Endothelial cell of umbilical vein (primary cell): ENCODE measurements around the gene ACTBL2. TPM values are rescaled to one million over a fixed set of nuclear protein-coding genes. Genes with fewer than 3 reads are reported as not detected.
A peak's percentile ranks its signal among the peaks of the same experiment; 100 is the strongest.

Experiments used
- BruUV-seq: library from RNA; stranded (reverse); fragments of 400-500 nt; replicated peaks from 2 replicates; lab custom pipeline; 2021; lab: Mats Ljungman, UMichigan
- CTCF ChIA-PET: fragments of 300-600, 350-600 bp; sonication (Branson Sonifier 250); formaldehyde crosslinking; loops from one replicate; lab custom pipeline; 2021; ENCODE audit warnings: antibody characterized with exemption, inconsistent platforms; lab: Charles Lee
- POLR2A ChIA-PET: fragments of 300-600, 350-600 bp; sonication (Branson Sonifier 250); formaldehyde crosslinking; loops from one replicate; lab custom pipeline; 2021; ENCODE audit warnings: antibody characterized with exemption, inconsistent platforms; lab: Charles Lee
- DNase-seq: peaks from one replicate; pipeline ENCODE4 v3.0.0-alpha.2; 2011; ENCODE audit warnings: low read depth, low spot score
- FAIRE-seq: peaks from 2 replicates; lab custom pipeline; 2011; peaks lifted over from hg19 to GRCh38; lab: Jason Lieb, UNC
- H2AFZ ChIP-seq: 2 replicates; pipeline ENCODE4 v1.6.0; 2012; ENCODE audit warnings: low read depth, low read length, control low read depth, inconsistent platforms
- H3K27ac ChIP-seq: 2 replicates; pipeline ENCODE4 v1.5.1; 2011; ENCODE audit warnings: low read depth, mild to moderate bottlenecking, control low read depth, low read length, moderate library complexity; ENCODE audit not compliant: insufficient read depth
- H3K27me3 ChIP-seq, 2 experiments: 2 replicates each; pipeline versions ENCODE4 v1.6.0 to v1.6.1; 2011; ENCODE audit warnings: low read length in 2 of 2, mixed read lengths in 1 of 2; ENCODE audit not compliant: control insufficient read depth in 2 of 2, insufficient read depth in 2 of 2
- H3K36me3 ChIP-seq, 2 experiments: 2 replicates in 1 of 2; 3 replicates in 1 of 2; pipeline ENCODE4 v1.5.1; 2011; ENCODE audit warnings: low read length in 2 of 2, mild to moderate bottlenecking in 1 of 2, moderate library complexity in 1 of 2; ENCODE audit not compliant: control insufficient read depth in 2 of 2, insufficient read depth in 2 of 2; ENCODE audit errors: extremely low read depth in 1 of 2
- H3K4me1 ChIP-seq: 3 replicates; pipeline ENCODE4 v1.5.1; 2011; ENCODE audit warnings: mild to moderate bottlenecking, low read length; ENCODE audit not compliant: control insufficient read depth, insufficient read depth; ENCODE audit errors: extremely low read depth
- H3K4me2 ChIP-seq: 2 replicates; pipeline ENCODE4 v1.6.1; 2011; ENCODE audit warnings: low read length, control low read depth, mixed read lengths; ENCODE audit not compliant: insufficient read depth
- H3K4me3 ChIP-seq, 3 experiments: fragments of 200-600 bp in 1 of 3; sonication (generic), shearing (Covaris generic) in 1 of 3; replicated peaks in 1 of 3; 2 replicates each; pipeline ENCODE4 v1.5.1; 2011 to 2016; ENCODE audit warnings: control low read depth in 3 of 3, low read length in 3 of 3, mild to moderate bottlenecking in 2 of 3, inconsistent platforms in 1 of 3, low read depth in 1 of 3, moderate library complexity in 1 of 3; ENCODE audit not compliant: insufficient read depth in 1 of 3
- H3K79me2 ChIP-seq: 2 replicates; pipeline ENCODE4 v1.6.0; 2012; ENCODE audit warnings: low read length, inconsistent platforms; ENCODE audit not compliant: control insufficient read depth, insufficient read depth
- H3K9ac ChIP-seq: replicated peaks from 2 replicates; pipeline ENCODE3; 2011; ENCODE audit warnings: low read length, control low read depth; ENCODE audit not compliant: insufficient read depth; ENCODE audit errors: extremely low read depth
- H3K9me1 ChIP-seq: replicated peaks from 3 replicates; pipeline ENCODE4 v1.6.0; 2011; ENCODE audit warnings: mild to moderate bottlenecking, low read length; ENCODE audit not compliant: control insufficient read depth, insufficient read depth; ENCODE audit errors: extremely low read depth
- H3K9me3 ChIP-seq: replicated peaks from 2 replicates; pipeline ENCODE4 v1.5.1; 2012; ENCODE audit warnings: low read length, inconsistent platforms; ENCODE audit not compliant: control insufficient read depth, insufficient read depth
- H4K20me1 ChIP-seq: replicated peaks from 2 replicates; pipeline ENCODE3; 2011; ENCODE audit warnings: mild to moderate bottlenecking, low read length; ENCODE audit not compliant: control insufficient read depth, insufficient read depth; ENCODE audit errors: extremely low read depth
- EZH2 ChIP-seq: IDR thresholded peaks from 2 replicates; pipeline ENCODE4 v1.6.1; 2012; ENCODE audit warnings: borderline replicate concordance, low read depth, mild to moderate bottlenecking, moderate library complexity, low read length, inconsistent platforms; ENCODE audit not compliant: severe bottlenecking
- FOS ChIP-seq: IDR thresholded peaks from 2 replicates; pipeline ENCODE4 v1.6.1; 2011; ENCODE audit warnings: mild to moderate bottlenecking, low read length, moderate library complexity, borderline replicate concordance; ENCODE audit not compliant: insufficient read depth
- GATA2 ChIP-seq: IDR thresholded peaks from 2 replicates; pipeline ENCODE4 v1.7.0; 2011; ENCODE audit warnings: low read depth, mild to moderate bottlenecking, moderate library complexity, mixed read lengths, low read length; ENCODE audit not compliant: insufficient read length, insufficient read depth
- JUN ChIP-seq: IDR thresholded peaks from 2 replicates; pipeline ENCODE4 v1.6.1; 2011; ENCODE audit warnings: borderline replicate concordance, low read depth; ENCODE audit not compliant: insufficient read length, insufficient read depth
- MYC ChIP-seq: IDR thresholded peaks from one replicate; pipeline ENCODE4 v1.6.1; 2011; ENCODE audit warnings: mild to moderate bottlenecking, low read depth, low read length
- POLR2A ChIP-seq: IDR thresholded peaks from 2 replicates; pipeline ENCODE4 v1.6.1; 2012; ENCODE audit warnings: low read depth, mild to moderate bottlenecking, control low read depth, low read length
- POLR2AphosphoS5 ChIP-seq: IDR thresholded peaks from 2 replicates; pipeline ENCODE4 v1.6.1; 2012; ENCODE audit warnings: low read depth, mild to moderate bottlenecking, control low read depth, low read length, moderate library complexity; ENCODE audit not compliant: insufficient read depth
- dilution Hi-C: fragments of 300-500 bp; cut with MboI; formaldehyde crosslinking; loops from one replicate; pipeline ENCODE4 v1.15.0; 2019; ENCODE audit warnings: low sequenced_read_pairs; ENCODE audit not compliant: extremely low pct_ligation_motif_present
- intact Hi-C: fragments of 100-400 bp; cut with micrococcal nuclease; formaldehyde crosslinking; loops from one replicate; pipeline ENCODE4 v1.10.0; 2022
- polyA plus RNA-seq, 4 experiments: library from polyadenylated mRNA; depleted of rRNA in 3 of 4; stranded (reverse) in 3 of 4; unstranded in 1 of 4; fragments of >200 nt; gene quantifications; 2 replicates each; pipeline versions ENCODE4 v1.2.1 to v1.2.3, GENCODE V29; 2011 to 2012; ENCODE audit warnings: missing spikeins in 1 of 4
- total RNA-seq: library from RNA; stranded (reverse); gene quantifications from 2 replicates; pipeline ENCODE4 v1.2.3, GENCODE V29; 2021
- TF ChIP-seq, protein P1 (sequence below), 2 donors: IDR thresholded peaks; 1 replicate in 1 of 2; 2 replicates in 1 of 2; pipeline ENCODE4 v1.5.1; 2011; ENCODE audit warnings: low read length in 2 of 2, mild to moderate bottlenecking in 2 of 2, moderate library complexity in 2 of 2, control low read depth in 1 of 2, inconsistent platforms in 1 of 2, low read depth in 1 of 2; ENCODE audit not compliant: insufficient read depth in 1 of 2; ENCODE audit errors: extremely low read depth in 1 of 2
- TF ChIP-seq, protein P2 (sequence below): IDR thresholded peaks from 2 replicates; pipeline ENCODE4 v1.6.1; 2011; ENCODE audit not compliant: insufficient read depth, insufficient read length

ACTBL2 gene
- total and polyA plus RNA-seq, 2 donors (not counting 3 experiments of a cell fraction or from before 2014, with no cell fraction given), result 0.08 TPM; not detected in 1

DNA sequence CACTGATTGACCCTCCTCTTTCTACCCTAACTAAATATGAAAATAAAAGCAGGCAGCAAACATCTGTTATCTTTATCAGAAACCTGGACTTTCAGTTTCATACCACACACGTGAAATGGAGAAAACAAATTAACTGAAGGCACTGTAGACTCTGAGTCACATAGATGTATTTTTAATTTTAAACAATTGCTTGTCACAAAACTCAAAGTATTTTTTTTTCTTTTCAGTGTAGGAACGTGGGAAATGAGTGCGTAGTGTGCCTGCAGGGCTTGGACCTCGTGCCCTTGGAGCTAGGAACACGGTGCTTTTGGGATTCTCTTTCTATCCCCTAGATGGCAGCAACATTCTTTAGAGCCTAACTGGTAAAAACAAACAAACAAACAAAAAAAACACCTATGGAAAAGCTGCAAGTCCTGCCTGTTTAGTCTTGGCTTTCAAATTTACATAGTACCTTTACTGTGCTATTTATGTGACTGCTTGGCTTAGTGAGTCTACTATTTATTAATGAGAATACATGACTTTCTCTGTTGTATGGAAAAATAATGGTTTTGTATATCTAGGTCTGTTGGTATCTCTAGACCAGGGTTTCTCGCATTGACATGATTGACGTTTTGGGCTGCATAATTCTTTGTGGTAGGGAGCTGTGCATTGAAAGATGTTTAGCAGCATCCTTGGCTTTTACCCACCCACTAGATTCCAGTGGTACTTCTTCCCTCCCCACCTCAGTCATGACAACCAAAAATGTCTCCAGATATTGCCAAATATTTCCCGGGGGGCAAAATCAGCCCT is 16.8 kb upstream of the ACTBL2 start:
- no peak overlapping the region for H3K27ac ChIP-seq
- H3K36me3 ChIP-seq, result no peaks in the 10 kb centered on the region
- intact Hi-C loops (loop anchor here (1.0 to 10.0 kb wide), 8 partner anchors 153 to 961 kb away; partner anchors contain the start of genes GPBP1 and PLK2), dilution Hi-C loops (loop anchor here (25.0 kb wide), 1 partner anchor 963 kb away; the partner anchor contains the start of gene PLK2)
- ChIA-PET CTCF (interaction anchor here (0.9 to 5.0 kb wide), 59 partner anchors 9 to 962 kb away, joined by 3 to 173 read pairs (median 4); partner anchors contain the start of gene PLK2), POLR2A (interaction anchor here (0.6 to 2.1 kb wide), 4 partner anchors 113 to 961 kb away, joined by 3 to 13 read pairs (median 3); partner anchors contain the start of gene PLK2)
- BruUV-seq, result no TSS peak
- H3K4me1 ChIP-seq, result peaks cover 37% of the 10 kb centered on the region
- no peaks in the 10 kb centered on the region for H3K9me1 ChIP-seq
- DNase-seq, result peak; percentile 94
- TF ChIP-seq, protein P1, sequence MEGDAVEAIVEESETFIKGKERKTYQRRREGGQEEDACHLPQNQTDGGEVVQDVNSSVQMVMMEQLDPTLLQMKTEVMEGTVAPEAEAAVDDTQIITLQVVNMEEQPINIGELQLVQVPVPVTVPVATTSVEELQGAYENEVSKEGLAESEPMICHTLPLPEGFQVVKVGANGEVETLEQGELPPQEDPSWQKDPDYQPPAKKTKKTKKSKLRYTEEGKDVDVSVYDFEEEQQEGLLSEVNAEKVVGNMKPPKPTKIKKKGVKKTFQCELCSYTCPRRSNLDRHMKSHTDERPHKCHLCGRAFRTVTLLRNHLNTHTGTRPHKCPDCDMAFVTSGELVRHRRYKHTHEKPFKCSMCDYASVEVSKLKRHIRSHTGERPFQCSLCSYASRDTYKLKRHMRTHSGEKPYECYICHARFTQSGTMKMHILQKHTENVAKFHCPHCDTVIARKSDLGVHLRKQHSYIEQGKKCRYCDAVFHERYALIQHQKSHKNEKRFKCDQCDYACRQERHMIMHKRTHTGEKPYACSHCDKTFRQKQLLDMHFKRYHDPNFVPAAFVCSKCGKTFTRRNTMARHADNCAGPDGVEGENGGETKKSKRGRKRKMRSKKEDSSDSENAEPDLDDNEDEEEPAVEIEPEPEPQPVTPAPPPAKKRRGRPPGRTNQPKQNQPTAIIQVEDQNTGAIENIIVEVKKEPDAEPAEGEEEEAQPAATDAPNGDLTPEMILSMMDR (IDR thresholded peaks at IDR 0.05; ENCODE audit: extremely low read depth in 1 of 2, insufficient read depth in 1 of 2, low read depth in 1 of 2, low read length in 2 of 2), result peak; percentile 62 to 66
- TF ChIP-seq POLR2A (no peak), FOS (peak; percentile 32), EZH2 (no peak), JUN (no peak), MYC (no peak), GATA2 (peak; percentile 26), POLR2AphosphoS5 (peak; percentile 15)
- TF ChIP-seq, protein P2, sequence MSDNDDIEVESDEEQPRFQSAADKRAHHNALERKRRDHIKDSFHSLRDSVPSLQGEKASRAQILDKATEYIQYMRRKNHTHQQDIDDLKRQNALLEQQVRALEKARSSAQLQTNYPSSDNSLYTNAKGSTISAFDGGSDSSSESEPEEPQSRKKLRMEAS, result peak; percentile 31
- FAIRE-seq, result peak; percentile 33
- H3K4me2 ChIP-seq, result peak overlapping the region; percentile 41
- H3K4me3 ChIP-seq, result no peak overlapping the region
- no peaks in the 10 kb centered on the region for H3K79me2 ChIP-seq
- peak overlapping the region; percentile 35 for H3K9ac ChIP-seq
- H4K20me1 ChIP-seq, result no peaks in the 10 kb centered on the region
- no peaks in the 10 kb centered on the region for H3K27me3 ChIP-seq
- H3K9me3 ChIP-seq, result no peaks in the 10 kb centered on the region
- H2AFZ ChIP-seq, result peak overlapping the region; percentile 21
